ENCODE data around the gene HOXD3. TPM values are rescaled to one million over a fixed set of nuclear protein-coding genes. Genes with fewer than 3 reads are reported as not detected.

Gene HOXD3
- total and polyA plus RNA-seq, 2 experiments from 2014 or later: not detected

- Histone ChIP-seq H3F3A (replicated peaks; ENCODE audit: low read depth) (peaks cover 72% of the 10 kb centered on the region), H3K4me2 (peak overlapping the region; percentile 67; the same call in 1 of the 2 replicates), H4K20me1 (replicated peaks; ENCODE audit: insufficient read depth) (peaks cover 53% of the 10 kb centered on the region), H2AFZ (no peak overlapping the region), H3K4me1 (ENCODE audit: insufficient read depth) (peaks cover 28% of the 10 kb centered on the region), H3K4me3 (peak overlapping the region; percentile 47; the same call in 1 of the 2 replicates), H3K27ac (ENCODE audit: low read depth) (no peak overlapping the region), H3K27me3 (ENCODE audit: insufficient read depth) (peaks cover 100% of the 10 kb centered on the region), H3K36me3 (ENCODE audit: insufficient read depth) (no peaks in the 10 kb centered on the region), H3K79me2 (replicated peaks; ENCODE audit: insufficient read depth) (no peaks in the 10 kb centered on the region), H3K9me2 (ENCODE audit: insufficient read depth) (no peaks in the 10 kb centered on the region)
- Mint-ChIP-seq H3K27me3 (ENCODE audit: insufficient read depth, low read depth, poor library complexity) (peaks cover 96% of the 10 kb centered on the region), H3K27ac (no peak overlapping the region), H3K4me1 (peaks cover 27% of the 10 kb centered on the region), H3K9me3 (peaks cover 5% of the 10 kb centered on the region; the same call in 1 of the 3 replicates), H3K36me3 (ENCODE audit: low read depth) (no peaks in the 10 kb centered on the region; the same call in 2 of the 3 replicates), H3K4me3 (peak overlapping the region; percentile 59; the same call in 1 of the 3 replicates)
- ATAC-seq: peak; percentile 29
- DNase-seq (ENCODE audit: low spot score): peak; percentile 67
- no peak for TF ChIP-seq REST (IDR thresholded peaks at IDR 0.05; ENCODE audit: unreplicated experiment)
- no peak for TF ChIP-seq NANOG (IDR thresholded peaks at IDR 0.05; ENCODE audit: borderline replicate concordance)
- TF ChIP-seq ZNF331 (CRISPR knock-in tag; IDR thresholded peaks at IDR 0.05; ENCODE audit: low read depth): no peak
- no peak for TF ChIP-seq POLR2AphosphoS5 (IDR thresholded peaks at IDR 0.05; ENCODE audit: low read depth)
- peak; percentile 91 for TF ChIP-seq EZH2 (IDR thresholded peaks at IDR 0.05; ENCODE audit: low read depth, unreplicated experiment)
- TF ChIP-seq EZH2phosphoT487 (IDR thresholded peaks at IDR 0.05; ENCODE audit: unreplicated experiment): peak; percentile 95
Observed at GRCh38 chr2:176130147-176130956, 26.8 kb upstream of the HOXD3 start.

- Histone ChIP-seq H3K9me2 (ENCODE audit: insufficient read depth) (no peaks in the 10 kb centered on the region), H2AFZ (no peak overlapping the region), H3K4me3 (peak overlapping the region; percentile 47; the same call in 1 of the 2 replicates), H4K20me1 (replicated peaks; ENCODE audit: insufficient read depth) (peaks cover 56% of the 10 kb centered on the region), H3K4me2 (peak overlapping the region; percentile 67; the same call in 1 of the 2 replicates), H3K36me3 (ENCODE audit: insufficient read depth) (no peaks in the 10 kb centered on the region), H3K27ac (ENCODE audit: low read depth) (no peak overlapping the region), H3K4me1 (ENCODE audit: insufficient read depth) (peaks cover 36% of the 10 kb centered on the region), H3F3A (replicated peaks; ENCODE audit: low read depth) (peaks cover 65% of the 10 kb centered on the region), H3K27me3 (ENCODE audit: insufficient read depth) (peaks cover 100% of the 10 kb centered on the region), H3K79me2 (replicated peaks; ENCODE audit: insufficient read depth) (no peaks in the 10 kb centered on the region)
- Mint-ChIP-seq H3K4me1 (peaks cover 33% of the 10 kb centered on the region), H3K4me3 (peak overlapping the region; percentile 59; the same call in 1 of the 3 replicates), H3K9me3 (peaks cover 5% of the 10 kb centered on the region; the same call in 1 of the 3 replicates), H3K27ac (no peak overlapping the region), H3K27me3 (ENCODE audit: insufficient read depth, low read depth, poor library complexity) (peaks cover 96% of the 10 kb centered on the region), H3K36me3 (ENCODE audit: low read depth) (no peaks in the 10 kb centered on the region; the same call in 2 of the 3 replicates)
- TF ChIP-seq CTCF (conservative IDR thresholded peaks at IDR 0.05; ENCODE audit: low read depth in 2 of 2) (no peak), ETS1 (IDR thresholded peaks at IDR 0.05) (no peak), EZH2 (IDR thresholded peaks at IDR 0.05; ENCODE audit: low read depth, unreplicated experiment) (peak; percentile 73)
- ATAC-seq (no peak), DNase-seq (ENCODE audit: low spot score) (no peak)
Observed at GRCh38 chr2:176130957-176131847, 25.9 kb upstream of the HOXD3 start.
